ENCODE results near the gene SETX.

DNA sequence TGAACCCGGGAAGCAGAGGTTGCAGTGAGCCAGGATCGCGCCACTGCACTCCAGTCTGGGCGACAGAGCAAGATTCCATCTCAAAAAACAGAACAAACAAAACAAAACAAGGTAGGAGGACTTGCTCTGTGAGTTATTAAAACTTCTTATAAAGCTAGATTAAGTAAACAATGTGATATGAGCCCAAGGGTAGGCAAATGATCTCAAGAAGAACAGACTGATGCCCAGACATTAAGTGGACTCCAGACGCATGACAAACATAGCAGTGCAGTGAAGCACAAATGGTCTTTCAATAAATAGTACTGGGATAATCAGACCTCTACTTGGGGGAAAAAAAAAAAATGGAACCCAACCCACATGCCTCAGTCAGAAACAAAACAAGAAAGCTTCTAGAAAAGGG, 45.7 kb downstream of the SETX start:
- TF ChIP-seq, protein P1, sequence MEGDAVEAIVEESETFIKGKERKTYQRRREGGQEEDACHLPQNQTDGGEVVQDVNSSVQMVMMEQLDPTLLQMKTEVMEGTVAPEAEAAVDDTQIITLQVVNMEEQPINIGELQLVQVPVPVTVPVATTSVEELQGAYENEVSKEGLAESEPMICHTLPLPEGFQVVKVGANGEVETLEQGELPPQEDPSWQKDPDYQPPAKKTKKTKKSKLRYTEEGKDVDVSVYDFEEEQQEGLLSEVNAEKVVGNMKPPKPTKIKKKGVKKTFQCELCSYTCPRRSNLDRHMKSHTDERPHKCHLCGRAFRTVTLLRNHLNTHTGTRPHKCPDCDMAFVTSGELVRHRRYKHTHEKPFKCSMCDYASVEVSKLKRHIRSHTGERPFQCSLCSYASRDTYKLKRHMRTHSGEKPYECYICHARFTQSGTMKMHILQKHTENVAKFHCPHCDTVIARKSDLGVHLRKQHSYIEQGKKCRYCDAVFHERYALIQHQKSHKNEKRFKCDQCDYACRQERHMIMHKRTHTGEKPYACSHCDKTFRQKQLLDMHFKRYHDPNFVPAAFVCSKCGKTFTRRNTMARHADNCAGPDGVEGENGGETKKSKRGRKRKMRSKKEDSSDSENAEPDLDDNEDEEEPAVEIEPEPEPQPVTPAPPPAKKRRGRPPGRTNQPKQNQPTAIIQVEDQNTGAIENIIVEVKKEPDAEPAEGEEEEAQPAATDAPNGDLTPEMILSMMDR (IDR thresholded peaks at IDR 0.05) = no peak
- no peak for TF ChIP-seq POLR2A (IDR thresholded peaks at IDR 0.05)
